C4-2B (cell line): Measurements from ENCODE around the gene CDH12.

Experiments used
- H3K27ac ChIP-seq: fragments of 450-650 bp; 2 replicates; pipeline ENCODE4 v1.5.1; 2017
- CTCF ChIP-seq: fragments of 450-650 bp; conservative IDR thresholded peaks from 2 replicates; pipeline ENCODE4 v1.5.1; 2017; ENCODE audit warnings: mild to moderate bottlenecking
- ZFX ChIP-seq: fragments of 450-650 bp; IDR thresholded peaks from 2 replicates; pipeline ENCODE4 v1.6.1; 2017

The CDH12 gene

GRCh38 chr5:22706901-22707300 is 146.2 kb downstream of the CDH12 start:
- no peak for TF ChIP-seq ZFX
- no peak for TF ChIP-seq CTCF
- no peak overlapping the region for H3K27ac ChIP-seq

GRCh38 chr5:22699319-22699718 is 153.8 kb downstream of the CDH12 start:
- peak; percentile 31 for TF ChIP-seq CTCF
- TF ChIP-seq ZFX = no peak
- H3K27ac ChIP-seq = no peak overlapping the region

- TF ChIP-seq CTCF = no peak
- TF ChIP-seq ZFX = no peak
- H3K27ac ChIP-seq = no peak overlapping the region
Measured at GRCh38 chr5:22693121-22693520, 160.0 kb downstream of the CDH12 start.

- TF ChIP-seq ZFX = no peak
Measured at GRCh38 chr5:22683050-22683449, 170.1 kb downstream of the CDH12 start.

GRCh38 chr5:22678886-22679285 is 174.3 kb downstream of the CDH12 start:
- no peak for TF ChIP-seq CTCF
- no peak for TF ChIP-seq ZFX
- H3K27ac ChIP-seq = no peak overlapping the region

More at GRCh38 chr5:22683050-22683449, 170.1 kb downstream of the CDH12 start:
- H3K27ac ChIP-seq = no peak overlapping the region

- no peak for TF ChIP-seq CTCF
- TF ChIP-seq ZFX = no peak
- H3K27ac ChIP-seq = no peak overlapping the region
Measured at GRCh38 chr5:22673131-22673530, 180.0 kb downstream of the CDH12 start.

- TF ChIP-seq ZFX = no peak
- TF ChIP-seq CTCF = no peak
- H3K27ac ChIP-seq = no peak overlapping the region
Measured at GRCh38 chr5:22669345-22669744, 183.8 kb downstream of the CDH12 start.

- TF ChIP-seq CTCF = no peak
- no peak for TF ChIP-seq ZFX
- no peak overlapping the region for H3K27ac ChIP-seq
Measured at GRCh38 chr5:22665801-22666200, 187.3 kb downstream of the CDH12 start.
